ENCODE results near the gene NDUFS3. TPM values are rescaled to one million over a fixed set of nuclear protein-coding genes. Genes with fewer than 3 reads are reported as not detected.
"Not testable (repeated sequence)": the region's sequence is repeated elsewhere in the genome, so short reads cannot be mapped to it uniquely, and the experiment has no call there.

NDUFS3 gene
- total RNA-seq, 1 experiment from 2014 or later: 149 TPM

- no peak for DNase-seq (ENCODE audit: low spot score)
Measured at GRCh38 chr11:47560426-47560825, 18.4 kb upstream of the NDUFS3 start.

GRCh38 chr11:47562393-47562792 is 16.5 kb upstream of the NDUFS3 start:
- not testable (repeated sequence) for DNase-seq (ENCODE audit: low spot score)

- not testable (repeated sequence) for DNase-seq (ENCODE audit: low spot score)
Measured at GRCh38 chr11:47564366-47564765, 14.5 kb upstream of the NDUFS3 start.

DNA sequence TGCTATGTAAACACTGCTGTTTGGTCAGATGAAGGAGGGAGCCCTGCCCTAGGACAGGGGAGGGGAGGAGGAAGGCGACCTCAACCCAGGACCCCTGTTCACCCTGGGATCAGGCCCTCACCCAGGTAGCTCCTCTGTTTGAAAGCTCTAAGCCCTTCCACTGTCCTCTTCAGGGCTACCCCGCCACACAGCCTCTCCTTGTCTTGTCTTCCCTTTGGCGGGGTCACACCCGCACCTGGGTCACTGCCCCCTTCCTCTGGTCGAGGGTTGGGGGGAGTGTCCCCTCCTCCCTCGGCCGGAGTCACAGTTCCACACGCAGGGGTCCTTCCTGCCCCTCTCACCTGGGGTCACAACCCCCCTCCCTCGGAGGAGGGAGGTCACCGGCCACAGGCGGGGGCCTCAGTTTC is 13.9 kb upstream of the NDUFS3 start:
- DNase-seq (ENCODE audit: low spot score): no peak

- peak; percentile 69 for DNase-seq (ENCODE audit: low spot score)
Measured at GRCh38 chr11:47565340-47566148, 13.3 kb upstream of the NDUFS3 start, which contains the start of gene PTPMT1. Gene PTPMT1 (plus strand): TSS chr11:47565599. CDS start chr11:47565623, 24 bp downstream.

DNA sequence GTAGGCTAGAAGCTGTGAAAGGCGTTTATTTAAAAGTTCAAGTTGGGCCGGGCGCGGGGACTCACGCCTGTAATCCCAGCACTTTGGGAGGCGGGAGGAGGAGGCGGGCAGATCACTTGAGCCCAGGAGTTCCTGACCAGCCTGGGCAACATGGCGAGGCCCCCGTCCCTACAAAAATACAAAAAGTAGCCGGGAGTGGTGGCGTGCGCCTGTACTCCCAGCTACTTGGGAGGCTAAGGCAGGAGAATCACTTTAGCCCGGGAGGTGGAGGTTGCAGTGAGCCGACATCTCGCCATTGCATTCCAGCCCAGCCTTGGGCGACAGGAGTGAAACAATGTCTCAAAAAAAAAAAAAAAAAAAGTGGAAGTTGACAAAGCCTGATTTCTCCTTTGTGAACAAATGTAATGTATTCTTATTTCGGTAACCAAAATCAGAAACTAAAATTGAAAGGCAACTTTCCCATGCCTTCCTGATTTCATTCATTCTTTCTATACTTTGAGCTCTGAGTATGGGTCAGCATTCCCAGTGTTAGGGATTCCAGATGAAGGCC is 12.7 kb upstream of the NDUFS3 start:
- DNase-seq (ENCODE audit: low spot score): no peak

DNA sequence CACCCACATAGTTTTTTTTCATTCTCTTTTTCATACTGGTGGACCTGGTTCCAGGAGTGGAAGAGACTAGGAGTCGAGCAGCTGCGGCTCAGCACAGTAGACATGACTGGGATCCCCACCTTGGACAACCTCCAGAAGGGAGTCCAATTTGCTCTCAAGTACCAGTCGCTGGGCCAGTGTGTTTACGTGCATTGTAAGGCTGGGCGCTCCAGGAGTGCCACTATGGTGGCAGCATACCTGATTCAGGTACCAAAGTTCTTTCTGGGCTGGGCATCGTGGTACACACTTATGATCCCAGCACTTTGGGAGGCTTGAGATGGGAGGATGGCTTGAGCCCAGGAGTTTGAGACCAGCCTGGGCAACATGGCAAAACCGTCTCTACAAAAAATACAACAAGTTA is 9.2 kb upstream of the NDUFS3 start:
- DNase-seq (ENCODE audit: low spot score): no peak

DNA sequence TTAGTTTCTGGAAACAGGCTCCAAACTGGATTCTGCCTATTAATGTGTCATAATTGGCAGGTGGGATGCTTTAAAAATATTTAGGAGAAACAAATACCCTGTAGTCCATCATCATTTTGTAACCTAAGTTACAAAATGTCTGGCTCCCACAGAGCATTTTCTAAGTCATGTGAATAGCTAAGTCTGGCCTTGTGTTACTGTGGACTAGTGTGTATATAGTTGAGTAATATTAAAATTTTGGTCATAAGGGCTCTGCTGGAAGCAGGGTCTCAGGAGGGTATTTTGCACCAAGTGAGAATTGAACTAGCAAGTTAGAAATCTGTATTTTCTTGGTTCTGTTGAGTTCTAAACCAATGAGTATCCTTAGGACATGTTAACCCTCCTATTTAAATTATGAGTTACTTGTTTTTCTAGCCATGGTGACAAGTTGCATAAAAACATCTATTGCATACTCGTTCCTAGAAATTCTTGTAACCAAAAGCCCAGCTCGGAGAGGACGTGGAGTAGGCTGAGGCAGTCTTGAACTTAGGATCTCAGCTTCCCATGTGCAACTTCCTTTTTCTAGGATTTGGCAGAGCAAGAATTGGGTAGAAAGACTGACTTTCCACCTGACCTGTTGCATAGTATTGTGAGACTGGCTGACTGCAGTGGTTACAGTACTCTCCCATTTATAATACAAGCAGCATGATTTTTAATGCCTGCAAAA is 8.1 kb upstream of the NDUFS3 start:
- no peak for DNase-seq (ENCODE audit: low spot score)

- no peak for DNase-seq (ENCODE audit: low spot score)
Measured at GRCh38 chr11:47571357-47571729, 7.5 kb upstream of the NDUFS3 start.

GRCh38 chr11:47571895-47572294 is 7.0 kb upstream of the NDUFS3 start:
- no peak for DNase-seq (ENCODE audit: low spot score)

DNA sequence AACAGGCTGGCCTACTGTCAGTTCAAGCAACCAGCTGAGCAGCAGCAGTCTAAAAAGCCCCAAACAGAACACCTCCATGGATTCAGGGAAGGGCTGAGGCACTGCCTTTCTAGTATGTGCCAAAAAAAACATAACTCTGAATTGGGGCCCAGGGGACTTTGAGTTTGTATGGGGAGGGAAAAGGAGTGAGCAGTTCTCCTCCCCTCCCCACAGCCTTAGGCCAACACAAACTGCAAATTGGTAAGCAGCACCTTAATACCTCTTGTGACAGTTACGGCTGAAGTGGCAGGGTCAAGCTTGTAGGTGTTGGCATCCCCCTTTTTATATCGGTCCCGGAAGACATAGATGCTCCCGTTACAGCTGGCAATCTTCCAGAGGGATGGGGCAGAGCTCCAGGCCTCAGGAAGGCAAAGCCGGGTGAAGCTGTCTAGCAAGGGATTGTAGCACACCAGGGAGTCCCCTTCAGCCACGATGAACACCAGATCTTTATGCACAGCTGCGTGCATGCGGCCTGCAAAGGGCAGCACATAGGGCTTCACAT is 6.1 kb upstream of the NDUFS3 start:
- no peak for DNase-seq (ENCODE audit: low spot score)

GRCh38 chr11:47573321-47573720 is 5.6 kb upstream of the NDUFS3 start:
- no peak for DNase-seq (ENCODE audit: low spot score)

- DNase-seq (ENCODE audit: low spot score): no peak
Measured at GRCh38 chr11:47577460-47578041, 1.3 kb upstream of the NDUFS3 start.

- DNase-seq (ENCODE audit: low spot score): no peak
Measured at GRCh38 chr11:47583844-47584243, 5.0 kb downstream of the NDUFS3 start.

DNA sequence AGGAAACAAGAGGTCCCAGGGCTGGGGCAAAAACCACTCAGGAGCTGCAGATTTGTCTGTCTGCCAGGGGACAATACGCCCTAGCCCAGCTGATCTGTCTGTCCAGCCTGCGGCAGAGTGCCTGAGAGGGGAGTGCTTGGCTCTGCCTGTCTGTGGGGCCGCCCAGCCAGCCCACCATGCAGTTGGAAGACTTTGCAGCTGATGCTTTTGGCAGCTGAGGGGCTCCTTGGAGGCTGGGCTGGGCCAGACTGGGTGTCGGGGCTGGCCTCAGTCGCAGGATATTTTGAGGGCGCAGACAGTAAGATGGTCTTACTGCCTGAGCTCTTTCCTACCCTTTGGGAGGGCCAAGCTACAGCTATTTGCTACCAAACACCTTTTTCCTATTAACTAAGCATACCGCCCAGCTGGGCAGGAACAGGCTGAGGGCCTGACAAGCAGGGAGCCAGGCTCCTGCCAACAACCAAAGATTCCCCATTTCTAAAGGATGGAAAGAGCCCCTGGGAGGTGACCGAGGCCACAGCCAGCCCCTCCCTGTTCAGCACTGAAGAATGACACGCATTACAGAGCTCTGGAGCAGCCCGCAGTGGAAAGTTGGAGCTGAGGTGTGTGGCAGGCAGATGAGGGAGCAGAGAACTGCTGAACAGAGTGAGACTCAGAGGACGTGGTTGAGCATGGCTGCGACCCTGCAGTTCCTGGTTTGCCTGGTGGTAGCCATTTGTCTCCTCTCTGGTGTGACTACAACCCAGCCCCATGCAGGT is 7.4 kb downstream of the NDUFS3 start, which contains the start of gene FAM180B:
Gene FAM180B (plus strand): TSS at position 581 of the 758 bp plus-strand sequence. CDS start 91 bp downstream, at position 672.
- DNase-seq (ENCODE audit: low spot score): no peak

- no peak for DNase-seq (ENCODE audit: low spot score)
Measured at GRCh38 chr11:47587039-47587716, 8.3 kb downstream of the NDUFS3 start.

- no peak for DNase-seq (ENCODE audit: low spot score)
Measured at GRCh38 chr11:47587723-47588326, 9.0 kb downstream of the NDUFS3 start.

DNA sequence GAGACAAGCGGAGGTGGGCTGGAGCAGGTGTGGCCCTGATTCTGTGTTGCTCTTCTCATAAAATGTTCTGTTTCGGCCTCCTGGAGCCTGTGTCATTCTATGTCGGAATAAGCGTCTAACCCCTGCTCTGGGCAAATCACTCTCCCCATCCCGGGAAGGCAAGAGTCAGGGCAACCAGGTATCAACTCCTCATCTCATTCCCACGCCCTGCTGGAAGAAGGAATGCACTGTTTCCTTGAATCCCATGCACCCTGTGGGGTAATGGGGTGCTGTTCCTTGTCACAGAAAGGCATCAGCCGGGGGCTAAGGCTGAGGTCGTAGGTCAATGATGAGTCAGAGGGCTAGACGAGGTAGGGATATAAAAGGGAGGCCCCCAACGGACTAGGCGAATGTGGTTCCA is 10.2 kb downstream of the NDUFS3 start:
- no peak for DNase-seq (ENCODE audit: low spot score)

GRCh38 chr11:47589584-47589976 is 10.7 kb downstream of the NDUFS3 start:
- no peak for DNase-seq (ENCODE audit: low spot score)

Measured in HT-29 (cell line).